Cerebellar nuclear complex (tissue), 1 donor: Measurements from ENCODE around the gene ARHGAP8.
"Not testable (repeated sequence)": the region's sequence is repeated elsewhere in the genome, so short reads cannot be mapped to it uniquely, and the experiment has no call there.

Source experiments
- DNase-seq, 2 experiments: peaks; one replicate each; lab custom pipeline; 2025; lab: John Stamatoyannopoulos, UW

Gene ARHGAP8

DNA sequence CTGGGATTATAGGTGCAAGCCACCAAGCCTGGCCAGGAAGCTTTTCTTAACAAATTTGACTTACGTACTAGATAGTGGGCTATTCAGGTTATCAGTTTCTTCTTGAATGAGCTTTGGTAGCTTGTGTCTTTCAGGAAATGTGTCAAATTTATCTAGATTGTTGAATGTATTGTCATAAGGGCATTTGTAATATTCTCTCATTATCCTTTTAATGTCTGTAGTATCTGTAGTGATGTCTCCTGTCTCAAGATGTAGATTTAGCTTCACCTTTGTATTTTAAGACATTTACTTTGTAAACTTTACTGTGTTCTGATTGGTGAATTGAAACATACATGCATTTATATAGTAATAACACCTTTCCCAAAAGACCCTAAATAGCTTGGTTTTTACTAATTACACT, 20.7 kb downstream of the ARHGAP8 start:
- DNase-seq: no peak

DNA sequence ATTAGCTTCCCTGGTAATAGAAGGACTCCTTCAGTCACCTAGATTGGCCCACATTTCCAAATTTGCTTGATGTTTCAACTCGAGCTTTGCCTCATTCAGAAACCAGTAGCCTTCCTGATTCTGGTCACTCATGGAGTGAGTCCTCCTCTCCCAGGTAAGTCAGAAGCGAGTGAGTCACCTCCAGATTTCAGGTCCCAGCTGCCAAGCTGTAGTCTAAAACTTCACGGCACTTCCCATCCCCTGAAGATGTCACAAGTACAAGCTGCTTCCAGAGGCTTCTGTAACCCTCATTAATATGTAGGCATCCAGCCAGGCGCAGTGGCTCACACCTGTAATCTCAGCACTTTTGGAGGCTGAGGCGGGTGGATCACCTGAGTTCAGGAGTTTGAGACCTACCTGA, 23.5 kb downstream of the ARHGAP8 start:
- DNase-seq: no peak

DNA sequence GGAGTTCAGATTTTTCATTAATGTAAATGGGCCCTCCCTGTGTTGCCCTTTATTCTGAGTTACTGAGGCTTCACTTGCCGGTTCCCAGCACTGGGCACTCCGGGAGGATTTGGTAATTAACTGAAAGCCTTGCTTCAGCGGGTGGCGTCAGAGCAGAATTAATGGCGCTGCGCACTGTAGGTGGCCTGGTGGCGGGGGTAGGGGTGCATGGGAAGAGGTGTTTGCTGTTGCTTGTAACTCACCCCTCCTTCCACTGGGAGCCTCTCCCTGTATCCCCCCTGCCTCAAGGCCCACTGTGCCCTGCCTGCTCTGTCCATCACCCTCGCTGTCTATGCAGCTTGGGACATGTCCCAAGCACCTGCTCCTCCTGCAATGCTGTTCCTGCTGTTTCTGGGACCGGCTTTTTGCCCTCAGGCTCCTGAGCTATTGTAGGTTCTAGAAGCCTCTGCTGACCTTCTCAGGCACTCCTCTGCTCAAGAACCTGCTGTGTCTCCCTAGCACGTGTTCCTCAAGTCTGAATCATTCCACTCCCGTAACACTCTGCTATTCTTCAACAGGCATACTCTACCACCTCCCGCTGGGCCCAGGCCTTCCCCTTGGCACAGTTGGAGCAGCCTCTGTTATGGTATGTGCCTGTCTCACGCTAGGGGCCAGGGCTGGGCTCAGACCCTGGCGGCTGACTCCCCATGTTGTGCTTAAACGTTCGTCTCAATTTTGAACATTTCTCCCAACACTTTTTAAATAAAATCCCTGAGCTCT, 24.4 kb downstream of the ARHGAP8 start:
- DNase-seq: no peak

DNA sequence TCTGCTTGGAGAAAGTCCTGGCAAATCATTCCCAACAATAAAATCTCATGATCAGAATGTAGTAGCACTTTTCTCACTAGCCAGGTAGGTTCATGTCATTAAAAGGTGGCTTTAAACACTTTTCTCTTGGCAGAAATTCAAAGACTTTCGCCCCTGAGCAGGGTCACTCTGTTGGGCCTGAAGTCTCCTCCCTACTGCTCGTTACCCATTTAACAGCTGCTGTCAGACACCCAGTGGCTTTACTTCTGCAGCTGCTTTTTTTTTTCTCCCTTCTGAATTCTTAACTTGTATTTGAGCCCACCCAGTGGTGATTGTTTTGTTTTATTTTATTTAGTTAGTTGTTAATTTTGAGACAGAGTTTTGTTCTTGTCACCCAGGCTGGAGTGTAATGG, 25.0 kb downstream of the ARHGAP8 start:
- DNase-seq: no peak

DNA sequence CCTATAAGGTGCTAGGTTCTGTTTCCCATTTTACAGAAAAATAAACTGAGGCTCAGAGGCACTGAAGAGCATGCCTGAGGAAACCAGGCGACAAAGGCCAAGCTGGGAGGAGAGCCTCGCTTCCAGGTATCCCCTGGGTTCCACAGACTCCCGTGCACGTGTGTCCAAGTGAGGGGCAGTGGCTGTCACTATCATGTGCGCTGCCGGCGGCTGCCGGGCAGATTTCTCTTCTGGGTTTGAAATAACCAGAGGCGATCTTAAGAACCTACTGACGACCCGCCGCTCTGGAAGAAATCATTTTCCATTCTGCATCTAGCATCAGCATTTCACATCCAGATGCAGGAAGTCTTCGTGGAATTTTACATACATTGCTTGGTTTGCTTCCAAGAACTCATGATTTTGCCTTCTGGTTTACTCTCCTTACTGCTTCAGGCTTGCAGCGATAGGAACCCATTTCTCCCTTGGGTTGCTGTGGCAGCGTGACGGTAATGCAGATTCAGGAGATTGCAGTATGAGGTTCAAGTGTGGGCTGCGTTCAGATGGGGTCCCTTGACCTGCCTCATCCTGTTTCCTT, 28.6 kb downstream of the ARHGAP8 start:
- no peak for DNase-seq

DNA sequence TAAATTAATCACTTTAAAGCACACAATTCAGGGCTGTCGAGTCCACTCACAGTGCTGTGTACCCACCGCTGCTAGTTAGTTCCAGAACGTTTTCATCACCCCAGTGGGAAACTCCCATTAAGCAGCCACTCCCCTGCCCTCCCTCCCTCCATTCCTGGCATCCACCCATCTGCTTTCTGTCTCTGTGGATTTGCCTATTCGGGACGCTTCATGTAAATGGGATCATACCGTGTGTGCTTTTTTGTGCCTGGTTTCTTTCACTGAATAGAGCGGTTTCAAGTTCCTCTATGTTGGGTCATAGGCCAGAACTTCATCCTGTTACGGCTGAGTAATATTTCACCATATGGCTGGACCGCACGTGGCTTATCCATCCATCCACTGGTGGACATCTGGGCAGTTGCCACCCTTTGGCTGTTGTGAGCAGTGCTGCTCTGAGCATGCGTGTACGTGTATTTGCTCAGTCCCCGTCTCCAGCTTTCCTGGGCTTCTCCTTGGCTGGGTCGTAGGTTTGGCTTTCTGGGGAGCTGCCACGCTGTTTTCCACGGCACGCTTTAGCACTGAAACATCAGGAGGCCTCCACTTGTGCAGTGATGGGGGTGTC, 30.1 kb downstream of the ARHGAP8 start:
- DNase-seq: no peak

DNA sequence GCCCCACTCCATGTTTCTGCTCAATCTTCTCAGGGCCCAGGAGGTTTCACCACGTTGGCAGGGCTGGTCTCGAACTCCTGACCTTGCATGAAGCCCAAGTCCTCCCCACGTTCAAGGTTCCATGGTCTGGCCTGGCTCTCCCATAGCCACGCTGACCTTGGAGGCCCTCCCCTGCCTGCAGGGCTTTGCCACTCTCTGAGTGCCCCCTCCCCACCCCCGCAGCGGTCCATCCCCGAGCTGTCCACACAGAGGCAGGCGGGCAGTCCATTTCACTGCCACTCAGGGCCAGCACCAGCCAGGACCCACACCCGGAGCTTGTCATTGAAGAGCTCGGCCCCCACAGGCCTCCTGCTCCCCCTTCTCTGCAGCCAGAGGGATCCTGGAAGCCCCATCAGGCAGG, 30.7 kb downstream of the ARHGAP8 start:
- no peak for DNase-seq

DNA sequence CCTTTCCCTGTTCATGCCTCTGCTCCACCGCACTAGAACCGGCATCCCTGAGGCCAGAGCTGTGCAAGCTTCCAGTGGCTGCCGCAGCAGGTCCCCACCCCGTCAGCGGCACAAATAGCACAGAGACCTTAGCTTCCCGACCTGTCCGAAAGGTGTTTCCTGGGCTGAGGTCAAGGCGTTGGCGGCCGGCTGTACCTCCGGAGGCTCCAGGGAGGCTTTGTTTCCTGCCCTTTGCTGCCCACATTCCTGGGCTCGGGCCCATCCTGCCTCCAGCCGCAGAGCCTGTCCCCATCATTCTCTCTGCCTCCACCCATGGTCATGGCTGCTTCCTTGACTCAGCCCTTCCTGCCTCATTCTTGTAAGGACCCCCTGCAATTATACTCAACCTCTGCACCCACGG, 31.2 kb downstream of the ARHGAP8 start:
- no peak for DNase-seq

DNA sequence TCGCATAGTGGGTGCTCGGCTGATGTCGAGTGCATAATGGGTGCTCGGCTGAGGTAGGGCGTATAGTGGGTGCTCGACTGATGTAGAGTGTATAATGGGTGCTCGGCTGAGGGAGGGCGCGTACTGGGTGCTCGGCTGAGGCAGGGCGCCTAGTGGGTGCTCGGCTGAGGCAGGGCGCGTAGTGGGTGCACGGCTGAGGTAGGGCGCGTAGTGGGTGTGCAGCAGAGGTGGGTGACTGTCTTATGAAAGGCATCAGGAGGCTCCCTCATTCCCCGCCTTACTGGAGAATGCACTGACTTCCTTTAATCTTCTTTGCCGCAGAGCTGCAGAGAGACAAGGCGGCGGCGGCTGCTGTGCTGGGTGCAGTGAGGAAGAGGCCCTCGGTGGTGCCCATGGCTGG, 33.8 kb downstream of the ARHGAP8 start:
- DNase-seq: no peak

DNA sequence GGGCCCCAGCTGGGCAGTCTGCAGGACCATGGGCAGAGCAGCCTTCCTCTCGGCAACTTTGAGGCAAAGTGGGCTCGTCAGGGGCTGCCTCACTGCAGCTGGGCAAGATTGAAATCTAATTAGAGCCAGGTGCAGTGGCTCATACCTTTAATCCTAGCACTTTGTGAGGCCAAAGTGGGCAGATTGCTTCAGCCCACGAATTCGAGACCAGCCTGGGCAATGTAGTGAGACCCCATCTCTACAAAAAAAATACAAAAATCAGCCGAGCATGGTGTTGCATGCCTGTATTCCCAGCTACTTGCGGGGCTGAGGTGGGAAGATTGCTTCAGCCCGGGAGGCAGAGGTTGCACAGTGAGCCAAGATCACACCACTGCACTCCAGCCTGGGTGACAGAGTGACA, 34.2 kb downstream of the ARHGAP8 start:
- no peak for DNase-seq

DNA sequence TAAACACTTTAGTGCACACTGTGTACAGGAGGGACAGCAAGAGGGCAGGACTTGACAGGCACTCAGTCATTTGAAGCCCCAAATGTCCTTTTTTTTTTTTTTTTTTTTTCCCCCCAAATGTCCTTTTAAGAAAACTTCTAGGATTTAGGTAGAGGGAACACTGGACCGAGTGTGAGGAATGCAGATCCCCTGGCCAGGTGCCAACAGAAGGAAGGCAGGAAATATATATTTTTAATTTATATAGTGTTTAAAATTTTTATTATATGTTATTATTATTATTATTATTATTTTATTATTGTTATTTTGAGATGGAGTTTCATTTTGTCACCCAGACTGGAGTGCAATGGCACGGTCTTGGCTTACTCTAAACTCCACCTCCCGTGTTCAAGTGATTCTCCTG, 35.5 kb downstream of the ARHGAP8 start:
- no peak for DNase-seq

DNA sequence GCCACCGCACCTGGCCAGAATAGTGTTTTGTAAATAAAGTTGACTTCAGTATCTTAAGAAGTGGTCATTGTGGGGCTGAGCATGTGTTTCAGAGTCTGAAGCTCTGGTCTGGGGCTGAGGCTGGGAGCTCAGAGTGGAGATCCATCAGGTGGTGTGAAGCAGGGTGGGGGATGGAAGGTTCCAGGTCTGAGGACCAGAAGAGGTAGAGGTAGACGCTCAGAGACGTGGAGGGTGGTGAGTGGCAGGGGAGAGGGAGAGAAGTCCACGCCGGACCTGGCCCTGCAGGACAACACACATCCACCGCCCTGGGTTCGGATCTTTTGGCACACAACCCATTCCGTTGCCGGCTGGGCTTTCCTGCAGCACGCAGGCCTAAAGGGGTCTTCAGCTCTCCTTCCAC, 40.7 kb downstream of the ARHGAP8 start:
- no peak for DNase-seq

DNA sequence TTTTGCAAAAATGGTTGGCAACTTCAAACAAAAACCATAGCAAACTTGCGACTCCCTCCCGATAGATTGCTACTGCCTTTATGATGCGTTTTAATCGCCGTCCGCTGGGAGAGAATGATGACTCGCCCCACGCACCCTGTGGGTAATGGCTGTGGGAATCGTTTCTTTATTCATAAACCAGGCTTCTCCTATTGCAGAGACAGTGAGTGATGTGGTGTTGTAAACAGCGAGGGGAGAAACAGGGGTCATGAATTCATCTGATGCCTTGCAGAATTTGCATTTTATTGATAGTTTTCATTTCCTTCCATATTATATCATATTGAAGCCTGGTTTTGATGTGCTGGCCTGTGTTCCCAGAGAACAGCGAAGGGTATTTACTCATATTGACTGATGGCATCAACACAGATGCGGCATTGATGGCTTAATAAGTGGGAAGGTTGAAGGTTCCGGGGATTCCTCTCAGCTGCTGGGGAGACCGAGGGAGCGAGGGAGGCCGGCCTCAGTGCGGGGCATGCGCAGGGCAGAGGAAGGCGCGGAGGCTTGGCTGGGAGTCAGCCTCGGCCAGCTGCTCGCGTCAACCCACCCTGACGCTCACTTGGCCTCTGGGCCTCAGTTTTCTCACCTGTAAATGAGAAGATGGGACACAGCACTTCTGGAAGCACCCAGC, 41.3 kb downstream of the ARHGAP8 start:
- no peak for DNase-seq

DNA sequence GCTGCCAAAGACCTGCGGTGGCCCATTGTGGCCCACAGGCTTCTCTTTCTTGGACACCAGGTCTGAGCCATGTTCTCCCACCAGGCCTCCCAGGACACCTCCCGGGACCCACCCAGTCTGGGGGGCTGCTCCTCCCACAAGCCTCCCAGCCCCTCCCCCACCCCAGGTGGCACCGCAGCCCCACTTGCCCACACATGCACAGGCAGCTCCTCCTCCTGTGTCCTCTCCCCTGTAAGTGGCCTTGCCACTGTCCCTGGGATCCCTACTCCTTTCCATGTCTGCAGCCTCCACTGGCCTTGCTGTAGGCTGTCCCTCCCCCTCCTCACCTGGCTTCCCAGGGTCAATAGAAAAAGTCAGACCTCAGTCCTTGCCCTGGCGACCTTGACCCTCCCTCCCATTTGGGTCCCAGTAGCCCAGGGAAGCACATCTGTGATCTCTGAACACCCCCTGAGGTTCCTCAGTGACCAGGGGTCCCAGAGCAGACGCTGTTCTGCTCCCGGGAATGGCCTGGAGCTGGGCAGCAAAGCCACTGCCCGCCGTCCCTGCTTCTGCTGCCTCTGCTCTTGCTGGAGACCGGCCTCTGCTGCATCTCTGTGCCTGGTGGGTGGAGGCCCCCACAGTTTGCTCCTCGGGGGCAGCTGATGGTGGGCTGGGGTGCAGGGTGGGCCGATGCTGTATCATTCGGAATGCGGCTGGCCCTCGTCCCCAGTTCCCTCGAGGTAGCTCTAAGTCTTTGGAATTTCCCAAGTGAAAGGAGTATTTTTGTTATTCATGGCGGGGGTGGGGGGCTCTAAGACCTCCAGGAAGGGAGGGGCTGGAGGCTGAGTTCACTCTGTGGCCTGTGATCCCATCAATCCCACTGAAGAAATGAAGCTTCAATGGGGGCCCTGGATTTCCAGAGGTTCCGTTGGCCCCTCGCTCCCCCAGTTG, 43.6 kb downstream of the ARHGAP8 start:
- DNase-seq: no peak

DNA sequence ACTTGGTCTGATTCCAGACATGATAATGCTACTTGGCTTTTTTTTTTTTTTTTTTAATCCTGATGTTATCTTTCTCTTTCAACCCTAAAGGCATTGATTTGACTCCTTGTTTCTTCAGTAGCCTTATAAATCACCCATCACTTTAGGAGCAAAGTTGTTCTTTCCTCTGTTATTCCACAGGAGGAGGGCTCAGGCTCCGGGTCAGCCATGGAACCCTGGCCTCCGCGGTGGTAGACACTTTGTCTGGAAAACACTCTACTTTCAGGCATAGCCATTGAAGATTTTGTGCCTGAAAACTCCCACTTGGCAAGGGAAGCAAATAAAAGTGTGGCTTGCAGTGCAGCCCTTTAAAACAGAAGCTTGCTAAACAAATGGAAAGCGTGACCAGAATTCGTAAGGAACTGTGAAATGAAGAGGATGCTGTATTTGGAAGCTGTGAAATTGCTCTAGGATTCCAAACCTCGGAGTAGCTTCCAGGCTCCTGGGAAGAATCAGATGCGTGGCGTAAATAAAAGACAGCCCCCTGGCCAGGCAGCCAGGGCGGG, 44.9 kb downstream of the ARHGAP8 start:
- no peak for DNase-seq

DNA sequence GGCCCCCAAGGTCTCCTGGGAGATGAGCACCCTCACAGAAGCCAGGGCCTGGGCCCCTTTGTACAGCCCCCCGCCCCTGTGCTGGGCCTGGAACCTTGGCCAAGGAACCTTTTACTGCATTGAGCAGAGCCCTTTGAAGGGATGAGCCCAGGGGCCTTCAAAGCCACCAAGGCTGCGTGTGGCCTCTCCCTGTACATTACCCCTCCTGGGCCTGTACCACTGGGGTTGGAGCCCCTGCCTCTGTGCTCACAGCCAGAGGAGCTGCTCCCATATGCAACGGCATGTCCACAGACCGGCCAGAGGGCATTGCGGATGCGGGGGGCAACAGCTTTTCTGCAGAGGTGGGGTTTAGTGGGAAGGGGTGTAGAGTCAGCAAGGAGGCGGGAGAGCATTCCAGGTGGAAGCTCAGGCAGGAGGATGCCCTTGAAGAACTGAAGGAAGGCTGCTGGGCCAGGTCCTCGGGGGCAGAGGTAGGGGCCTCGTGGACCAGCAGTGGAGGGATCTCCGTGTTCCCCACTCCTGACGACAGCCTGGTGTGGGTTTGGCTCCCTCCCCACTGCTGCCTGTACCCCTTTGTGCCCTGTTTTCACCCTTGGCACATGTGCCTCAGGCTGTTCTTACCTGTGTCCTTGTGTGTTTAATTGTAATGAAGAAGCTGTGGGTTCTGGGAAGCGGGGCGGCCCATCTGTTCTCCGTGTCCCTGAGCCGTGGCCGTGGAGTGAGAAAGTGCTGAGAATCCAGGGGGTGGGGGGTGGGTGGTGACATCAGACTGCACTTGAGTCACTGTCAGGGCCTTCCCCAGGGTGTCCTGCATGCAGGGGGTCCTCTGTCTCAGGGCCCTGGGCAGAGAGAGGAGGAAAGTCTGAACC, 46.9 kb downstream of the ARHGAP8 start:
- no peak for DNase-seq

DNA sequence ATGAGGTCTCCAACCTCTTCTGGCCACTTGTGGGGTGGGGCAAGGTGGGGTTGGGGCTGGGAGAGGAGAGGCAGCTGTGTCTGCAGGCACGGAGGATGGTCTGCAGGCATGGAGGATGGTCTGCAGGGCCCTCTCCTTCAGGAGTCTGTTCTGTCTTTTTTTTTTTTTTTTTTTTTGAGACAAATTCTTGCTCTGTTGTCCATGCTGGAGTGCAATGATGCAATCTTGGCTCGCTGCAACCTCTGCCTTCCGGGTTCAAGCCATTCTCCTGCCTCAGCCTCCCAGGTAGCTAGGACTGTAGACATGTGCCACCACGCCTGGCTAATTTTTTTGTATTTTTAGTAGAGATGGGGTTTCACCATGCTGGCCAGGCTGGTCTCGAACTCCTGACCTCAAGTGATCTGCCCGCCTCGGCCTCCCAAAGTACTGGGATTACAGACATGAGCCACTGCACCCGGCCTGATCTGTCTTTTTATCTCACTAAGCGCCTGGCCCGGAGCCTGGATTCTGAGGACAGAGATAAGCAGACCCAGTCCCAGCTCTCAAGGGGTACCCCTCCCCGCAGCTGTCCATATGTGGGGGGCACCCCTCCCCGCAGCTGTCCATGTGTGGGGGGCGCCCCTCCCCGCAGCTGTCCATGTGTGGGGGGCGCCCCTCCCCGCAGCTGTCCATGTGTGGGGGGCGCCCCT, 47.7 kb downstream of the ARHGAP8 start:
- not testable (repeated sequence) for DNase-seq

DNA sequence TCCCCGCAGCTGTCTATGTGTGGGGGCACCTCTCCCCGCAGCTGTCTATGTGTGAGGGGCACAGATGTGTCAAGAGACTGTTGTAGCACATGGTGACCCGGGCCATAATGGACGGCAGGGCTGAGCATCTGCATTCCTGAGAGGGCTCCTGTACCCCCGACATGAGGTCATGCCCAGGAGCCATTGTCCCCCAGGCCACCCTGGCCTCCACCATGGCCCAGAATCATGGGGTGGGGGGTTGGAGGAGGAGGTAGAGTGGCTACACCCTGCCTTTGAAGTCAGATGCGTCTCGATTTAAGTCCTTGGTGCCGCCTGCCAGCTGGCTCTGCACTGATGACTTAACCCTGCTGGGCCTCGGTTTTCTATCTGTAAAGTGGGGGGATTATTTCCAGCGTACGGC, 49.1 kb downstream of the ARHGAP8 start:
- DNase-seq: no peak

DNA sequence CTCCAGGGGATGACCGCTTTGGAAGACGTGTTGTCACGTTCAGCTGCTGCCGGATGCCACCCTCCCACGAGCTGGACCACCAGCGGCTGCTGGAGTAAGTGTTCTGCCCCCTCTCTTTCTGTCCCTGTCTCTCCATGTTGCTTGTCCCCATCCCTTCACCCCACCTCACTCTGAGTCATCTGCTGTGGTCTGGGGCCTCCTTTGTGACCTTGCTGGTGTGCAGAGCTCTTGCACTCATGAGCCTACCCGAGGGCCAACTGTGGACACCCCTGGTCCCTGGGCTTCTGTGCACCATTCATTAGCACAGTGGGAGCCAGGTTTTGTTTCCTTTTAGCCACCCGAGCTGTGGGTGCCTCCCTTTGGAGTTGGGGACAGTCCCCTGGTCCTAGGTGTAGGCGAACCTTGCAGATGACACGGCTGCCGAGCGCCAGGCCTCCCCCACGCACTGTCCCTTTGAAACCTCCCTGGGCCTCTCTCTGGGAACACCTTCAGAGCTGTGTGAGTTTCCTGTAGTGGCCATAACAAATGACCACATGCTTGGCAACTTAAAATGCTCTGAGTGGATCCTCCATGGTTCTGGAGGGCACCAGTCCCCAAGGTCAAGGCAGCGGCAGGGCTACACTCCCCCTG, 49.8 kb downstream of the ARHGAP8 start:
- no peak for DNase-seq

DNA sequence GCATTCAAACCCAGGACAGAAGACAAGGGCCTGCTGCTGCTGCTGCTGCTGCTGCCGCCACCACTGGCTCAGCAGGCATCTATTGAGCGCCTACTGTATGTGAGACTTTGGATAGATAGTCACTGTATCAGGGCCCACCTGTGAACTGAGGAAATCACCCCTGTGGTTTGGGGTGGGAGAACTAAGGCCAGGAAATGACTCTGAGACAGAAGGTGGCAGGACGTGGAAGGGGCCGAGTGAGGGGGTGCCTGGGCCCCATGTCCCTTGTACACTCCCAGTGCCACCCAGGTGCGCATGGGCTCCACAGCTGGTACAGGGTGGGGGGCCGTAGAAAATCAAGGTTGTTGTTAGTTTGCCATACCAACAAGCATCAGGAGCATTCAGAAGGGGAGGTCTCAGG, 50.6 kb downstream of the ARHGAP8 start:
- DNase-seq: no peak
